Neural progenitor cell (in vitro differentiated cells): ENCODE measurements around the gene DYTN.

Experiments
- EZH2 ChIP-seq: fragments of 200-600 bp; sonication (generic); IDR thresholded peaks from 2 replicates; pipeline ENCODE4 v1.6.1; 2017; ENCODE audit warnings: antibody characterized with exemption, mild to moderate bottlenecking, moderate library complexity
- EZH2phosphoT487 ChIP-seq: fragments of 200-600 bp; sonication (generic); IDR thresholded peaks from 2 replicates; pipeline ENCODE4 v1.6.1; 2017; ENCODE audit warnings: antibody characterized with exemption
- TF ChIP-seq, protein P1 (sequence below): fragments of 200-600 bp; sonication (generic); IDR thresholded peaks from 2 replicates; pipeline ENCODE4 v1.5.1; 2017; ENCODE audit warnings: antibody characterized with exemption, mild to moderate bottlenecking

DNA sequence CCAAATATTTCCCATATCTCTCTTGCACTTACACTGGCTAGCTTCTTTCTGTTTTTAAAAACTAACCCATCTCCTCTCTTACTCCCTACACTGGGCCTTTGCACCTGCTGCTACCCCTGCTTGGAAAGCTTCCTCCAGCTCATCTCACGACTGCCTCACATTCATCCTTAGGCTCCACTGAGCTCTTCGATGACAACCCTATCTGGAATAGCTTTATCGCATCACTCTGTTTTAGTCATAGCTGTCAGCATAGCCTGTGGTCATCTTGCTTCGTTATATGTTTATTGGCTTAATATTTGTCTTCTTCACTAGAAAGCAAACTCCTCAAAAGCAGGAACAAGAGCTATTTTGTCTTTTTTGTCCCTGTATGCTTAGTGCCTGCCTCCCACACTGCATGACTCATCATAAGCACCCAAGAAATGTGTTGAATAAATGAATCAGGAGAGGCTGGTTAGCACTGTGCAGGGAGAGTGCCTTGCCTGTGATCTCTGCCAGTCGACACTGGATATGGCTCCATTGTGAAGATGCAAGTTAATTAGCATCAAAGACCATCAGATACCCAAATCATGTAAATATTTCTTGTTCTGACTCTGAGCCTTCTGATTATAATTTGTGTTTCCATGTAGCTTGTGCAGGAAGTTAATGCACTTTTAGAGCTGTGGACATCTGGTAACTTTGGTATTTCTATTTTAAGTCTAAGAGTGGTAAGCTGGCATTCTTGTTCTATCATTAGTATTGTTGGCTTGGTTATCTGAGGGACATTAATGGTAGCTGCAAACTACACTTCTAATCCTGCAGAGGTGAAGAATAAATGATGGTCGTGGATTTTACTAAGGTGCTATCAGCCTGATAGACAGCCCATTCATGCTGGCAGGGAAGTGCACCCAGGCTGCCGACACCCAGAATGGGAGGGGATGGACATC lies 10.3 kb upstream of the DYTN start:
- TF ChIP-seq, protein P1, sequence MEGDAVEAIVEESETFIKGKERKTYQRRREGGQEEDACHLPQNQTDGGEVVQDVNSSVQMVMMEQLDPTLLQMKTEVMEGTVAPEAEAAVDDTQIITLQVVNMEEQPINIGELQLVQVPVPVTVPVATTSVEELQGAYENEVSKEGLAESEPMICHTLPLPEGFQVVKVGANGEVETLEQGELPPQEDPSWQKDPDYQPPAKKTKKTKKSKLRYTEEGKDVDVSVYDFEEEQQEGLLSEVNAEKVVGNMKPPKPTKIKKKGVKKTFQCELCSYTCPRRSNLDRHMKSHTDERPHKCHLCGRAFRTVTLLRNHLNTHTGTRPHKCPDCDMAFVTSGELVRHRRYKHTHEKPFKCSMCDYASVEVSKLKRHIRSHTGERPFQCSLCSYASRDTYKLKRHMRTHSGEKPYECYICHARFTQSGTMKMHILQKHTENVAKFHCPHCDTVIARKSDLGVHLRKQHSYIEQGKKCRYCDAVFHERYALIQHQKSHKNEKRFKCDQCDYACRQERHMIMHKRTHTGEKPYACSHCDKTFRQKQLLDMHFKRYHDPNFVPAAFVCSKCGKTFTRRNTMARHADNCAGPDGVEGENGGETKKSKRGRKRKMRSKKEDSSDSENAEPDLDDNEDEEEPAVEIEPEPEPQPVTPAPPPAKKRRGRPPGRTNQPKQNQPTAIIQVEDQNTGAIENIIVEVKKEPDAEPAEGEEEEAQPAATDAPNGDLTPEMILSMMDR, result no peak
- TF ChIP-seq EZH2 (no peak), EZH2phosphoT487 (no peak)
